Transverse colon (tissue), 4 donors: Measurements from ENCODE around the gene TBX1. TPM values are rescaled to one million over a fixed set of nuclear protein-coding genes. Genes with fewer than 3 reads are reported as not detected.
"Not testable (repeated sequence)": the region's sequence is repeated elsewhere in the genome, so short reads cannot be mapped to it uniquely, and the experiment has no call there.

Source experiments
- DNase-seq: peaks from one replicate; pipeline ENCODE4 v3.0.0-alpha.2; 2019
- H3K27ac ChIP-seq, 4 donors: fragments of 200-600 bp; sonication (generic); 2 replicates each; pipeline ENCODE4 v1.5.1; 2016 to 2018; ENCODE audit warnings: inconsistent platforms in 4 of 4
- H3K27me3 ChIP-seq: fragments of 200-600 bp; sonication (generic); 2 replicates; pipeline ENCODE4 v1.5.1; 2017; ENCODE audit warnings: inconsistent platforms
- H3K36me3 ChIP-seq, 4 donors: fragments of 200-600 bp; sonication (generic); 2 replicates each; pipeline ENCODE4 v1.5.1; 2017 to 2019; ENCODE audit warnings: inconsistent platforms in 4 of 4
- H3K4me1 ChIP-seq, 4 donors: fragments of 200-600 bp; sonication (generic); 2 replicates each; pipeline ENCODE4 v1.5.1; 2017 to 2020; ENCODE audit warnings: inconsistent platforms in 4 of 4
- H3K4me3 ChIP-seq, 4 donors: fragments of 200-600 bp; sonication (generic); 1 replicate in 1 of 4; 2 replicates in 3 of 4; pipeline versions ENCODE4 v1.5.1 to v1.6.1; 2017 to 2019; ENCODE audit warnings: inconsistent platforms in 4 of 4
- H3K9me3 ChIP-seq, 2 donors: fragments of 200-600 bp; sonication (generic); 2 replicates each; pipeline ENCODE4 v1.5.1; 2017 to 2019; ENCODE audit warnings: inconsistent platforms in 2 of 2
- EP300 ChIP-seq: sonication (generic); formaldehyde crosslinking; IDR thresholded peaks from one replicate; pipeline ENCODE4 v1.6.1; 2017; ENCODE audit warnings: antibody characterized with exemption, low read depth
- POLR2A ChIP-seq: fragments of 450-650 bp; IDR thresholded peaks from one replicate; pipeline ENCODE4 v1.6.1; 2016; ENCODE audit warnings: antibody characterized with exemption, mild to moderate bottlenecking, moderate library complexity
- POLR2AphosphoS5 ChIP-seq, 3 donors: sonication (generic); formaldehyde crosslinking; IDR thresholded peaks; one replicate each; pipeline ENCODE4 v1.6.1; 2016; ENCODE audit warnings: antibody characterized with exemption in 3 of 3
- WGBS, 2 donors: methylation state at CpG; one replicate each; pipeline ENCODE4 v1.1.5; 2018; ENCODE audit warnings: low coverage in 1 of 2; 5-methylcytosine and 5-hydroxymethylcytosine counted together
- in situ Hi-C, 4 donors: fragments of 200-750 bp; cut with MboI; loops; one replicate each; pipeline versions ENCODE4 v1.15.0 to v1.15.1; 2017; ENCODE audit warnings: low sequenced_read_pairs in 3 of 4, low pct_ligation_motif_present in 1 of 4, low pct_unique_long_range_greater_than_20kb in 1 of 4
- intact Hi-C: fragments of 100-400 bp; cut with DNase I; formaldehyde crosslinking; loops from one replicate; pipeline ENCODE4 v1.15.1; 2023; ENCODE audit warnings: low total_unique reads
- total RNA-seq, 4 donors: library from RNA; depleted of rRNA; stranded (reverse); fragments of >200 nt; gene quantifications; one replicate each; pipeline ENCODE4 v1.1.0, GENCODE V29; 2016
- TF ChIP-seq, protein P1 (sequence below), 5 experiments: fragments of 200-600 bp in 3 of 5; fragments of 450-650 bp in 2 of 5; sonication (generic) in 3 of 5; IDR thresholded peaks; 1 replicate in 2 of 5; 2 replicates in 3 of 5; pipeline ENCODE4 v1.5.1; 2016 to 2017; ENCODE audit warnings: antibody characterized with exemption in 5 of 5, inconsistent platforms in 3 of 5, mild to moderate bottlenecking in 2 of 5, moderate library complexity in 1 of 5

Gene TBX1
- total RNA-seq, 4 donors from 2014 or later: 1.1 to 1.3 TPM; not detected in 2

GRCh38 chr22:19724927-19725661 is 35.5 kb upstream of the TBX1 start:
- intact Hi-C loops: no loop called here
- TF ChIP-seq, protein P1, sequence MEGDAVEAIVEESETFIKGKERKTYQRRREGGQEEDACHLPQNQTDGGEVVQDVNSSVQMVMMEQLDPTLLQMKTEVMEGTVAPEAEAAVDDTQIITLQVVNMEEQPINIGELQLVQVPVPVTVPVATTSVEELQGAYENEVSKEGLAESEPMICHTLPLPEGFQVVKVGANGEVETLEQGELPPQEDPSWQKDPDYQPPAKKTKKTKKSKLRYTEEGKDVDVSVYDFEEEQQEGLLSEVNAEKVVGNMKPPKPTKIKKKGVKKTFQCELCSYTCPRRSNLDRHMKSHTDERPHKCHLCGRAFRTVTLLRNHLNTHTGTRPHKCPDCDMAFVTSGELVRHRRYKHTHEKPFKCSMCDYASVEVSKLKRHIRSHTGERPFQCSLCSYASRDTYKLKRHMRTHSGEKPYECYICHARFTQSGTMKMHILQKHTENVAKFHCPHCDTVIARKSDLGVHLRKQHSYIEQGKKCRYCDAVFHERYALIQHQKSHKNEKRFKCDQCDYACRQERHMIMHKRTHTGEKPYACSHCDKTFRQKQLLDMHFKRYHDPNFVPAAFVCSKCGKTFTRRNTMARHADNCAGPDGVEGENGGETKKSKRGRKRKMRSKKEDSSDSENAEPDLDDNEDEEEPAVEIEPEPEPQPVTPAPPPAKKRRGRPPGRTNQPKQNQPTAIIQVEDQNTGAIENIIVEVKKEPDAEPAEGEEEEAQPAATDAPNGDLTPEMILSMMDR (IDR thresholded peaks at IDR 0.05): no peak
- no peak for TF ChIP-seq POLR2A
- TF ChIP-seq POLR2AphosphoS5 (IDR thresholded peaks at IDR 0.05): no peak
- no peak for TF ChIP-seq EP300
- no peaks in the 10 kb centered on the region for H3K36me3 ChIP-seq
- in situ Hi-C loops: no loop called here
- peaks cover 0 to 12% (median 9%) of the 10 kb centered on the region in 4 donors for H3K4me1 ChIP-seq
- no peak overlapping the region for H3K4me3 ChIP-seq
- 76 to 84% methylated on average over 36 to 45 of the region's 45 CpGs for WGBS, 2 donors
- H3K27ac ChIP-seq: no peak overlapping the region
- H3K9me3 ChIP-seq: no peaks in the 10 kb centered on the region
- DNase-seq: no peak
- peaks cover 54% of the 10 kb centered on the region for H3K27me3 ChIP-seq

DNA sequence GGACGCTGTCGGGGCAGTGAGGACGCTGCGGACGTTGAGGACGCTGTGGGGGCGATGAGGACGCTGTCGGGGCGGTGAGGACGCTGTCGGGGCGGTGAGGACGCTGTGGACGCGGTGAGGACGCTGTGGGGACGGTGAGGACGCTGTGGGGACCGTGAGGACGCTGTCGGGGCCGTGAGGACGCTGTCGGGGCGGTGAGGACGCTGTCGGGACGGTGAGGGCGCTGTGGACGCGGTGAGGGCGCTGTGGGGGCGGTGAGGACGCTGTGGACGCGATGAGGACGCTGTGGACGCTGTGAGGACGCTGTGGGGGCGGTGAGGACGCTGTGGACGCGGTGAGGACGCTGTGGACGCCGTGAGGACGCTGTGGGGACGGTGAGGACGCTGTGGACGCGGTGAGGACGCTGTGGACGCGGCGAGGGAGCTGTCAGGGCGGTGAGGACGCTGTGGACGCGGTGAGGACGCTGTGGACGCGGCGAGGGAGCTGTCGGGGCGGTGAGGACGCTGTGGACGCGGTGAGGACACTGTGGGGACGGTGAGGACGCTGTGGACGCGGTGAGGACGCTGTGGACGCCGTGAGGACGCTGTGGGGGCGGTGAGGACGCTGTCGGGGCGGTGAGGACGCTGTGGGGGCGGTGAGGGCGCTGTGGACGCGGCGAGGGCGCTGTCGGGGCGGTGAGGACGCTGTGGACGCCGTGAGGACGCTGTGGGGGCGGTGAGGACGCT is 34.4 kb upstream of the TBX1 start:
- H3K27ac ChIP-seq, in situ Hi-C loops, H3K9me3 ChIP-seq, H3K36me3 ChIP-seq, H3K4me3 ChIP-seq, DNase-seq, intact Hi-C loops: not testable (repeated sequence)
- Histone ChIP-seq H3K4me1 (peaks cover 0 to 20% (median 16%) of the 10 kb centered on the region in 4 donors), H3K27me3 (peaks cover 44% of the 10 kb centered on the region)
- 89 to 94% methylated on average over 20 to 95 of the region's 96 CpGs for WGBS, 2 donors

DNA sequence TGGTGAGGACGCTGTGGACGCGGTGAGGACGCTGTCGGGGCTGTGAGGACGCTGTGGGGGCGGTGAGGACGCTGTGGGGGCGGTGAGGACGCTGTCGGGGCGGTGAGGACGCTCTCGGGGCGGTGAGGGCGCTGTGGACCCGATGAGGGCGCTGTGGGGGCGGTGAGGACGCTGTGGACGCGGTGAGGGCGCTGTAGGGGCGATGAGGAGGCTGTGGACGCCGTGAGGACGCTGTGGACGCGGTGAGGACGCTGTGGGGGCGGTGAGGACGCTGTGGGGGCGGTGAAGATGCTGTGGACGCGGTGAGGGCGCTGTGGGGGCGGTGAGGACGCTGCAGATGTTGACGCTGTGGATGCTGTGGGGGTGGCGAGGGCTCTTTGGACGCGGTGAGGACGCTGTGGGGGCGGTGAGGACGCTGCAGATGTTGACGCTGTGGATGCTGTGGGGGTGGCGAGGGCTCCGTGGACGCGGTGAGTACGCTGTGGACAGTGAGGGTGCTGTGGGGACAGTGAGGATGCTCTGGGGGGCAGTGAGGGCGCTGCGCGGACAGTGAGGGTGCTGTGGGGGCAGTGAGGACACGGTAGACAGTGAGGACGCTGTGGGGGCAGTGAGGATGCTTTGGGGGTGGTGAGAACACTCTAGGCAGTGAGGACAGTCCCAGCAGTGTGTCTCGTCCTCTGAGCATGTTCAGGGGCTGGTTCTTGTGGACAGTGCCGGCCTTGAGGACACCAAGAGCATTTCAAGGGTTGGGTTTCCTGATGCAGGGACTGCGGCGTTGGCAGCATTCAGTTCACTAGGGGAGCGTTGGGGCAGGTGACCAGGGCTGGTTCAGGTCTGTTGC is 33.0 kb upstream of the TBX1 start:
- H3K36me3 ChIP-seq: no peaks in the 10 kb centered on the region
- H3K27ac ChIP-seq: no peak overlapping the region
- peaks cover 0 to 20% (median 16%) of the 10 kb centered on the region in 4 donors for H3K4me1 ChIP-seq
- H3K9me3 ChIP-seq: no peaks in the 10 kb centered on the region
- H3K27me3 ChIP-seq: peaks cover 37% of the 10 kb centered on the region
- DNase-seq: no peak
- 72 to 77% methylated on average over 20 to 61 of the region's 61 CpGs for WGBS, 2 donors
- no peak overlapping the region for H3K4me3 ChIP-seq
- TF ChIP-seq, protein P1 (IDR thresholded peaks at IDR 0.05): no peak
- TF ChIP-seq POLR2AphosphoS5 (IDR thresholded peaks at IDR 0.05) (no peak), EP300 (no peak), POLR2A (no peak)
- in situ Hi-C loops (no loop called here), intact Hi-C loops (no loop called here)

DNA sequence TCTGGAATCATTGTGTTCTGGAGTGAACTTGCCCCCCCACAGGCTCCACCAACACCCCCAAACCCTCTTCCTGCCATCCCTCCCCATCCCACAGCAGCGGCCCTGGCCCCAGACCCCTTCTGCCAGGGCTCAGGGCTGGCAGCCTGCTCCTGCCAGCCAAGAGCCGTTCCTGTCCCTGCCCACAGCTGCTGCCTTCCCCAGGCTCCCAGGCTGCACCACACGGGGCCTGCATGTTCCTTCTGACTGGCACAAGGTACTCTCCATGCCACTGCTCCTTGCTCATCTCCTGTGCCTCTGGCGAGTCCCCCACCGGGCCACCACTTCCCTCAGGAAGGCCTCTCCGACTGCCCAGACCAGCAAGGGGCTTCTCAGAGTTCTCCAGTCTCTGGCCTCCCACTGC is 32.3 kb upstream of the TBX1 start:
- no peak for DNase-seq
- Histone ChIP-seq H3K27ac (no peak overlapping the region), H3K4me1 (peaks cover 0 to 14% (median 13%) of the 10 kb centered on the region in 4 donors), H3K27me3 (peaks cover 30% of the 10 kb centered on the region), H3K4me3 (no peak overlapping the region), H3K36me3 (no peaks in the 10 kb centered on the region), H3K9me3 (no peaks in the 10 kb centered on the region)
- intact Hi-C loops (no loop called here), in situ Hi-C loops (no loop called here)
- WGBS, 2 donors: 67% methylated on average over 6 of the region's 6 CpGs; no CpG with 5 or more reads in 1 of the 2 donors
- TF ChIP-seq POLR2A: no peak
- TF ChIP-seq, protein P1 (IDR thresholded peaks at IDR 0.05): no peak
- TF ChIP-seq POLR2AphosphoS5 (IDR thresholded peaks at IDR 0.05): no peak
- TF ChIP-seq EP300: no peak
